ENCODE measurements around the gene TEX44.

GRCh38 chr2:231606941-231607340 lies 14.3 kb downstream of the TEX44 start:
- TF ChIP-seq HDGF (IDR thresholded peaks at IDR 0.05; ENCODE audit: borderline replicate concordance) (no peak), BHLHE40 (IDR thresholded peaks at IDR 0.05; ENCODE audit: borderline replicate concordance) (no peak), SUZ12 (IDR thresholded peaks at IDR 0.05) (no peak), FOXA1 (IDR thresholded peaks at IDR 0.05) (no peak), L3MBTL2 (conservative IDR thresholded peaks at IDR 0.05) (no peak), ARNT (IDR thresholded peaks at IDR 0.05) (no peak), TARDBP (IDR thresholded peaks at IDR 0.05) (no peak), FOXM1 (IDR thresholded peaks at IDR 0.05; ENCODE audit: borderline replicate concordance) (no peak), SP1 (IDR thresholded peaks at IDR 0.05) (no peak), FOXK2 (IDR thresholded peaks at IDR 0.05) (no peak), LEF1 (IDR thresholded peaks at IDR 0.05; ENCODE audit: borderline replicate concordance) (no peak), NFRKB (IDR thresholded peaks at IDR 0.05) (no peak)
- TF ChIP-seq, protein P1, sequence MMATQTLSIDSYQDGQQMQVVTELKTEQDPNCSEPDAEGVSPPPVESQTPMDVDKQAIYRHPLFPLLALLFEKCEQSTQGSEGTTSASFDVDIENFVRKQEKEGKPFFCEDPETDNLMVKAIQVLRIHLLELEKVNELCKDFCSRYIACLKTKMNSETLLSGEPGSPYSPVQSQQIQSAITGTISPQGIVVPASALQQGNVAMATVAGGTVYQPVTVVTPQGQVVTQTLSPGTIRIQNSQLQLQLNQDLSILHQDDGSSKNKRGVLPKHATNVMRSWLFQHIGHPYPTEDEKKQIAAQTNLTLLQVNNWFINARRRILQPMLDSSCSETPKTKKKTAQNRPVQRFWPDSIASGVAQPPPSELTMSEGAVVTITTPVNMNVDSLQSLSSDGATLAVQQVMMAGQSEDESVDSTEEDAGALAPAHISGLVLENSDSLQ (IDR thresholded peaks at IDR 0.05): no peak
